HG02970 (cell line): Measurements from ENCODE around the gene MPP3.
"Not testable (repeated sequence)": the region's sequence is repeated elsewhere in the genome, so short reads cannot be mapped to it uniquely, and the experiment has no call there.

ENCODE experiments used
- ATAC-seq: cut with Tn5 transposase; IDR thresholded peaks from one replicate; pipeline ENCODE4 v1.9.1; 2021; ENCODE audit warnings: mild to moderate bottlenecking, moderate library complexity, moderate number of reproducible peaks; ENCODE audit not compliant: unreplicated experiment, low FRiP score

Gene MPP3

DNA sequence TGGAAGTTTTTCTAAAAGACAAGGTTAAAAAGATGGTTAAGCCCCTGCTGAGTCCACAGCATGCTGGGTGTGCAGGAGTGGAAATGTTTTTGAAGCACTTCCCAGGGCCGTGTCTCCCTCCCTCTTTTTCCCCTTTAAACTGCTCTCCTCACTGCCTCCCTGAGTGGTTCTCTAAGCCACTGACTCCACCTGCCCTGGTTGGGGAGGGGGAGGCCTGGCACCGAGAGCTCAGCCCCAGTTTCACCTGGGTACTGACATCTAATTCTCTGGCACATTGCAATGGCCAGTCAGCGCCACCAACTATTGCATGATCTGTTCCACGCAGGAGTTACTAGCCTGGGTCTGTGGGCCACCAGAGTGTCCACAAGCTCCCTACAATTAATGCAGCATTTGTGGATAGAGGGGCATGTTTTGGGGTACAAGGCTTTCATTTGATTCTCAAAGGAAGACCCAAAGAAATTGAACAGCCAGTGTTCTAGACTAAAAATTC is 22.7 kb downstream of the MPP3 start:
- no peak for ATAC-seq

DNA sequence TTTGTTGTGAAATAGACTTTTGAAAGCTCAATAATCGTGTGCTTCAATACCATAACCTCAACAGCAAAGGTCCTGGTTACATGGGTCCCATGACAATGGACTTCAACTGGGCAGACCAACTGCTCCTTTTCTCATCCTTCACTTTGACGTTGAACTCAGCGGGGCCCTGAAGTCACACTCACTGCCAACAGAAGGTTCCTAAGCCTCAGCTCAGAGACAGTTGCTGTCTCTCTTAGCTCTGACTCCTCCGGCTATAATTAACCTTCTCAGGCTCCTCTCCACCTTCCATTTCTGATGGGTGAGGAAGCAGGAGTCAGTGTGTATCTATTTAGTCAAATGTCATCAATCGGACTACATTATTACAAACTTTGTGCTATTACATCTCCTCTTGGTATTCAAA is 23.8 kb downstream of the MPP3 start:
- no peak for ATAC-seq

DNA sequence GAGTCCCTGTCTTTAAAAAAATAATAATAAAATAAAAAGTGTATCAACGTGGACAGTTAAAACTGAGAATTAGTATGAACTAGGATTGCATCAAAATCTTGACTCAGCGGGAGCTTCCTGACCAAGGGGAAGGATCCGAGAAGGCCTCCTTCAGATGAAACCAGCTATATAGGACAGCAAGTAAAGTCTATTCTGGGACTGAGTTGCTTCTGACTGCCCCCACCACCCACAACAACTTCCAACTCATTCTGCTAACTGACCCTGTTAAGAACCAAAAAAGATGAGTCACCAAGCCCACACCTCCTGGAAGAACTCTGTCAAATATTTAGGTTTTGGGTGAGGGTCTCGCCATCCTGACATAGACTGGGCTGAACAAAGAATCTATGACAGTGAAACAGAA is 24.9 kb downstream of the MPP3 start:
- no peak for ATAC-seq

- ATAC-seq, result no peak
These were observed 27.8 kb downstream of the MPP3 start for GRCh38 chr17:43805117-43805516.

GRCh38 chr17:43803758-43804157 is 29.2 kb downstream of the MPP3 start:
- no peak for ATAC-seq

DNA sequence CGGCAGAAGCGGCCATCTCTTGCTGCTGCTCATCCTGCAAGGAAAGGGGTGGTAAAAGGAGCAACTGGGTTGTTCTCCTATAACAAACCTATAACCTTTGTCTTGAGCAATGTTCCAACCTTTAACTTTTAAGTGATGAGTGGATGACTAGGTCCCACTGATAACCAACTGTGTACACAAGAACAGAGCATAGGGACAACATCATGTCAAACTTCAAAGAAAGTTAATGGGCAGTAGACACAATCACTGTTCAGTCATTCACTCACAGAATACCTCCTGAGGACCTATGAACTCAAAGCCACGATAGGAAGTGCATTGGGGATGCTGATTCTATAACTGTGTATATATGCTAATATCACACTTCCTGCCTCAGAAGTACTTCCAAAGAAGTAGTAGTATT is 31.1 kb downstream of the MPP3 start:
- ATAC-seq, result no peak

GRCh38 chr17:43800736-43801135 is 32.2 kb downstream of the MPP3 start:
- ATAC-seq, result no peak

- ATAC-seq, result no peak
These were observed 33.9 kb downstream of the MPP3 start for GRCh38 chr17:43799047-43799446.

DNA sequence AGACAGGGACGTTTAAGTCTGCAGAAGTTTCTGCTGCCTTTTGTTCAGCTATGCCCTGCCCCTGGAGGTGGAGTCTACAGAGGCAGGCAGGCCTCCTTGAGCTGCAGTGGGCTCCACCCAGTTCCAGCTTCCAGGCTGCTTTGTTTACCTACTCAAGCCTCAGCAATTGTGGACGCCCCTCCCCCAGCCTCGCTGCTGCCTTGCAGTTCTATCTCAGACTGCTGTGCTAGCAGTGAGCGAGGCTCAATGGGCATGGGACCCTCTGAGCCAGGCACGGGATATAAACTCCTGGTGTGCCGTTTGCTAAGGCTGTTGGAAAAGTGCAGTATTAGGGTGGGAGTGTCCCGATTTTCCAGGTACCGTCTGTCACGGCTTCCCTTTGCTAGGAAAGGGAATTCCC is 34.9 kb downstream of the MPP3 start:
- not testable (repeated sequence) for ATAC-seq

GRCh38 chr17:43792668-43793067 is 40.3 kb downstream of the MPP3 start:
- ATAC-seq, result not testable (repeated sequence)

DNA sequence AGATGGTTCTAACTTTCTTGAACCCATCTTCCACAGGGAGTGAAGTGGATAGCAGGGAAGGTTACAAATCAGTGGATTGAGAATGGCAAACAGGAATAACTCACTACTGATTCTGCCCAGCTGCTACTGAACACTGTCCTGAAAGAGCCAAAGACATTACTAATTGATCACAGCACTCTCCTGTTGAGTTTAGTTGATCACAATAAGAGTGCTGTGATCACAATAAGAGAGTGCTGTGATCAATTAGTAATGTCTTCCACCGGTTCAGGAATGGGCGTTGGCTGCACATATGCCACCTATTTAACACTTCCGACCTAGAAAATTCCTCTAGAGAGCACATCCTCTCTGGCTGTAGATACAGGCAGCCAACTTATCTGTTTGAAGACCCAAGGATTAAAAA is 41.4 kb downstream of the MPP3 start:
- ATAC-seq, result no peak

DNA sequence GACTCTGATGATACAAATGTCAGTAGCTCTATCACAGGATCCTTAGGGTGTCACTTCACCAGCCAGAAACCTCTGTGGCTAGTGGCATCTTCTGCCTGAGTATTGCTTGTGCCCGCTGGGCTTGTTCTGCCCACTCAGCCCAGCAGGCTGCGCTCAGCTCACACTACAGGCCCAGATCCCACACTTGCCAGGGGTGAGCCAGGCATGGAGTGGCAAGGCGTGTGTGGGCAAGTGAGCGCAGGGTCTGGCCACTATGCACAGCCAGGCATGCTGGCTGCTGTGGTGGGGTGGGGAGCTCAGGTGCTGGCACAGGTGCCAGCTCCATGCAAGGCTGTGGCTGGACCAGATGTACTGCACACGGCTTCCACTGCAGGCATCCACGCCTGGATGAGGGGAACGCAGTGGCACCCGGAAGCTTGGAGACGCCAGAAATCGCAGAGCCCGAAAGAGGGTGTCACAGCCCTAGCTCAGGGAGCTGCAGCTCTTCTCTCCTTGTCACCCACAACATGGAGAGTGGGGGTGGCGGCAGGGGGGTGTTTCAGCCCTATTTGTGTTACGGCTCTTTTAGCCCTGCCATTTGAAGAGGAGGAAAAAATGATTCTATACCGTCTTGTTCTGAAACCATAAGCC is 42.5 kb downstream of the MPP3 start:
- no peak for ATAC-seq

DNA sequence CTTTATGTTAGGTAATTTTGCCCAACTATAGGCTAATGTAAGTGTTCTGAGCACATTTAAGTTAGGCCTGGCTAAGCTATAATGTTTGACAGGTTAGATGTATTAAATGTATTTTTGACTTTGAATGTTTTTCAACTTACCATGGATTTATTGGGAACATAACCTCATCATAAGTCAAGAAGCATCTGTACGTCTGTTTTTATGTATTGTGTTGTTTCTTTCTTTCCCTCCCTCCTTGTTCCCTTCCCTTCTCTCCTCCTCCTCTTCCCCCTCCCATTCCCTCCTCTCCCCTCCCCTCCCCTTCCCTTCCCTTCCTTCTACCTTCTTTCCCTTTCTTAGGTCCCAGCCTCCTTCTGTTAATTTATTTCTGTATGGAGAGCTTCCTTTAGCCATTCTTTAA is 43.5 kb downstream of the MPP3 start:
- ATAC-seq, result no peak

GRCh38 chr17:43788540-43788939 is 44.4 kb downstream of the MPP3 start:
- ATAC-seq, result no peak

DNA sequence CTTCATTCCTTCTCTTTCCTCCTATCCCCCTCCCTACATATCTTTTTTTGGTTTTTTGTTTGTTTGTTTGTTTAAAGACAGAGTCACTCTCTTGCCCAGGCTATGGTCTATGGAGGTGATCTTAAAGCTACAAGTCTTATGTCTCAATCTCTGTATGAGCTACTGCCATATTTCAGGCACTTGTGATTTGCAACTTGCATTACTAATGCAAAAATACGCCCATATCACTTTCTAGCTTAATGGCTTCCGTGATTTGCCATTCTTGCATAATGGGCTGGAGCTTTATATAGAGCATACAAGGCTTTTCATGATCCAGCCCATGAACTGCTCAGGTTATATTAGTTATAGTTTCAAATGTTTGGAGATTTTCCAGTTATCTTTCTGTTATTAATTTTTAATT is 45.2 kb downstream of the MPP3 start:
- ATAC-seq, result no peak

- no peak for ATAC-seq
These were observed 48.3 kb downstream of the MPP3 start for GRCh38 chr17:43784628-43785101.

DNA sequence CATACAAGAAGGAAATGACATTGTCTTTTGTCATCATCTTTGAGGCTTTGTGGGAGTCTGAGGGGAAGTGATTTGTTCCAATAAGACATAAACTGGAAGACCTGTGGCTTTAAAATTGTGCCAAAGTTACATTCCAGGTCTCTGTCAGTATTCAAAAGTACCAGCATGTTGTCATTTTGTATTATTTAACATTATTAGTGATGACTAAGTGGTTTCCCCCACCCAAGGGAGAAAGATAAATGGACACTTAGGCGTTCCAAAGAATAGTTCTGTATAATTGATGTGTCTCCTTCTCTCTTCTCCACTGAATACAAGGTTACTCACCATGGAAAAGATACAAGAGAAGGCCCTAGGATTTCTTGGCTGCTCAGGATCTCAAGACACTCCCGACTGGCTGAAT is 48.9 kb downstream of the MPP3 start:
- ATAC-seq, result no peak

DNA sequence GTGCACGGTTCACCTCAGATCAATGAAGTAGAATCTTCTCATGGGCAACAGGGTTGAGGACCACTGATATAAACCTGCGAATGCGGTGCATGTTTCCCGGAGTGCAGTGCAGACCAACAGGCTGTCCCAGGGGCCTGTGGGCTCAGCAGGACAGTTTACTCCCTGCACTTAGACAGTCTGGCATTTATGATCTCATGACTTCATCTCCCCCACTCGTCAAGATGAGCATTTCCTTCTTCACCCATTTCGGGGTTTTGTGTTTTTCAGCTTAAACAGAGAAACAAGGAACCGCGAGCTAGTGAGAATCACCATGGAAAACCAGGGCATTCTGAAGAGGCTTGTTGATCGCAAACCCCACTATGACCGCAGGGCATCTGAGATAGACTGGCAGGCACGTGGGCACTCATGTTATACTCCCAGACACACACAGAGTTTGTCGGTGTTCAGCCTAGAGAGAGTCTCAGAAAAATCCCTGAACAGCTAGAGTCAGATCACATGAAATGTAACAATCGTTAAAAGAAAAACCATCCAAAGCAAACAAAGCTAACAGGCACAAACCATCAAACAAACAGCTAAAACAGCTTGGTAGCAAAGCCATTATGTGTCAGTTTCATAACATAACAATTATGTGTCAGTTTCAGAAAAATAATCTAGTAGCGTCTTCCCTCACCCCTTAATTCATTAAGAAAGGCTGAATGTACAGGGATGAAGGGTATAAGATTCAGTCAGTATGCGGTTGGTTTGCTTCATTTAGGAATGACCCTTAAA is 49.8 kb downstream of the MPP3 start:
- ATAC-seq, result no peak

DNA sequence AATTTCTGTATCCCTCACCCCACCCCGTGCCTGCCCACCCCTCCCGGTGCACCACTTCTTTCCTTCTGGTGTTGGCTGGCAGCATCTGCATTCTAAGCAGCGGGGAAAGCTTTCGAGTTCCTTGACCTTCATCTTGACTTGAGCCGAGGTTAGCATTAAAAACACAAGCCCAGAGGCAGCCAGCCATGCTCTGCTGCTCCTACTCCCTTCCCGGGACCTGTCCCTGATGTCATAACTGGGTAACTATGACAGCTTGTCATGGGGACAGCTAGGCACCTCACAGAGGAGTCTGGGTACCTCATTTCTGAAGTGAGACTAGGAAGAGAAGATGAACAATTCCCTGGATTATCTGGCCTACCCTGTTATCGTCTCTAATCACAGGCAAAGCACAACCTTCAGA is 52.8 kb downstream of the MPP3 start, which contains the start of gene CFAP97D1:
TSS of gene CFAP97D1 (plus strand) at position 301 of the 400 bp plus-strand sequence. CDS start at position 329, 28 bp downstream.
- no peak for ATAC-seq

DNA sequence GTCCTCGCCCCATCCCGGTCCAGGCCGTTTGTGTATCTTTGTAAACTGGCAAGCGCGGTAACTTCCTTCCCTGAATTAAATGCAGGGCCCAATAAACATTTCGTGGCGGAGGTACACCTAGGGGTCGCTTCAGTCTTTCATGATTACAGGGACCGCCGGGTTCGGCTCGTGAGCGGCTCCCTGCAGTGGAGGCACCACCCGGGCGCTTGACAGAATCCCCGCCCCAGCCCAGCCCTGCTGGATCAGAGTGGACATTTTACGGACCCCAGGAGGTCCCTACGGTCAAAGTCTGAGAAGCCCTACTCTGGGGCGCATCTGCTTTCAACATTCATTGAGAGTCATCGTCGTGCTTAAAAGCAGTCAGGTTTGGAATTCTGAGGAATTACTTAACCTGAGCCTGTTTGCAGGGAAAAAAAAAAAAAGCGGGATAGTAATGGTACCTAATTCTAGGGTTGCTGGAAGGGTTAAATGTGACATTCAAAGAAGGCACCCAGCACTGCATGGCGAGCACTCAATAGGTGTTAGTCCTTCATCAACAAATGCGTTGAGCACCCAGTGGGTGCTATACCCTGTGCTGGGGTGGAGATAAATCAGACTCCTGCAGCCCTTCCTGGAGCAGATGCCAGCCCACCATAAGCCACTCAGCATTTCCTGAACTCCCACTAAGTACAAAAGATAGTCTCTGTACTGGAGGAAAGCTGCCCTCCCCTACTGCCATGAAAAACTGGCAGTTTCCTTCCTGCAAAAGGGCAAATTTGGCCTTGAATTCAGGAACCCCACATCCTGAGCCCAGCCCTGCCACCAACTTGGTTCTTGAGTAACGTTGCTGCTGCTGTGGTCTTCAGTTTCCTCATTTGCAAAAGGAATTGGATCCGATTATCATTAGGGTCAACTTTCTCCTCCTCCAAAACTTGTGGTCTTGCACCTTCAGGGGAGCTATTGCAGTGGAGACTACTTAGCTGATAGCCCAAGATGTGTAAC is 53.5 kb downstream of the MPP3 start:
- ATAC-seq, result no peak
